HG03045 (cell line): ENCODE results near the gene WDR43.

Source experiments
- ATAC-seq: cut with Tn5 transposase; IDR thresholded peaks from one replicate; pipeline ENCODE4 v1.9.1; 2021; ENCODE audit warnings: mild to moderate bottlenecking, moderate library complexity; ENCODE audit not compliant: unreplicated experiment

The WDR43 gene

DNA sequence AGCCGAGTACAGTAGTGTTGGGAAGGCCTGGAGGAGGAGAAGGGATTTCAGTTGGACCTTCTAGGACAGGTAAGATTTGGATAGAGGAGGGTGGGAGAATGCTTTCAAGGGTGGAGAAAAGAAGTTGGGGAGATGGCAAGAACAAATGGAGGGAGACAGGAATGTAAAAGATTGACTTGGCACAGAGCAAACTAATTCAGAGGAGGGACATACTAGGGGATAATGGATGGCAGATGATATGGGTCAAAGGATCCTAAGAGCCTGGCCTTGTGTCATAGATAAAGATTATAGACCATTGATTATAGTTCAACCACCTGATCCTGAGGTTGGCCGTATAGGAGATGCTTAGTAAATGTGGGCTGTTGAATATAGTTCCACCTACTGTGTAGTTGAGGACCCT, 12.4 kb downstream of the WDR43 start:
- no peak for ATAC-seq

DNA sequence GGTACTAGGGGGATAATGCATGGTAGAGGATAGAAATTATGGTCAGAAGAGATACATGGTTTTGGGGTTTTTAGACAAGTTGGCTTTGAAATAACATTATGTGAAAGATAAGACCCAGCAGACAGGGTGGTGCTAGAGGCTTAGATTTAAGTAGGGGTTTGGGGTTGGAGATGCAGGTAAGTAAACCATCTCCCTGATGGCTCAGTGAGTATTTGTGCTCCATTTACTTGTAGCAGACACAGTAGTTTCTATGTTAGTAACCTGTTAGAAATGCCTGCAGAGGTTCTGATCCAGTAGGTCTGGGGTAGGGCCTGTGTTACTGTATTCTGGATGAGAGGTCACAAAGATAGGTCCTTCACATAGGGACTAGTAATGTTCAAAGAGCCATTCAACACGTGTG, 13.7 kb downstream of the WDR43 start:
- no peak for ATAC-seq

DNA sequence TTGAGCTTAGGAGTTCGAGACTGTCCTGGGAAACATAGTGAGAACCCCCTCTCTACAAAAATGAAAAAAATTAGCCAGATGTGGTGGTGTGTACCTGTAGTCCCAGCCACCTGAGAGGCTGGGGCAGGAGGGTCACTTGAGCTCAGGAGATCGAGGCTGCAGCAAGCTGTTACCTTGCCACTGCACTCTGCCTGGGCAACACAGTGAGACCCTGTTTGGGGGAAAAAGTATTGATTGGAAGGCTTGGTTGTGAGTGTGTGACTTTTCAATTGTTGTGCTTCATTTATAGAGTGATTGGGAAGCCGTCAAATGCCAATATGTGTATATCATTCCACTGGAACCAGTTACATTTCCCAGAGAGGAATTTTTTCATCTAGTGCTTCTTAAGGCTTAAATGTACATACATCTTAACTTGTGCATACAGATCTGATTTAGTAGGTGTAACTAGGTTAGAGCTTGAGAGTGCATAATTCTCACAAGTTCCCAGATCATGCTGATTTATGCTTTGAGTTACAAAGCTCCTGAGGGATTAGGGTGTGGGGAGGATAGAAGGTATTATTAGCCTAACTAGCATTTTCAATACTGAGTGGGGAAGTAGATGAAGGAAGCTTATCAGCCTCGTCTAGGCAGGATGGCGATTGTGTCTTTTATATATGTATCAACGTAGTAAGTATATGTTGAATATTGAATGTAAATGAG, 15.3 kb downstream of the WDR43 start:
- ATAC-seq: no peak

DNA sequence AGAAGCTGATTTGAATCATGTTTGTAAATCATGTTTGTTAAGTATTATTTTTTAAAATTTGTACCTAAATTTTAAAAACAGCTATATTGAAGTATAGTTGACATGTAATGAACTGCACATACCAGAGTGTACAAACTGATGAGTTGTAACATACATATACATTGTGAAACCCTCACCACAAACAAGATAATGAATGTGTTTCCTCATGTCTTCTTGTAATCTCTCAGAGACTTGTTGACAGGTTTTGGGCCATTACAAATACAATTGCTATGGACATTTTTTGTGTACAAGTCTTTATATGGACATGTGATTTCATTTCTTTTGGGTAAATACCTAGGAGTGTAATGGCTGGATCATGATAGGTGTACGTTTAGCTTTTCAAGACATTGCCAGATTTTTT, 21.5 kb downstream of the WDR43 start:
- ATAC-seq: no peak

DNA sequence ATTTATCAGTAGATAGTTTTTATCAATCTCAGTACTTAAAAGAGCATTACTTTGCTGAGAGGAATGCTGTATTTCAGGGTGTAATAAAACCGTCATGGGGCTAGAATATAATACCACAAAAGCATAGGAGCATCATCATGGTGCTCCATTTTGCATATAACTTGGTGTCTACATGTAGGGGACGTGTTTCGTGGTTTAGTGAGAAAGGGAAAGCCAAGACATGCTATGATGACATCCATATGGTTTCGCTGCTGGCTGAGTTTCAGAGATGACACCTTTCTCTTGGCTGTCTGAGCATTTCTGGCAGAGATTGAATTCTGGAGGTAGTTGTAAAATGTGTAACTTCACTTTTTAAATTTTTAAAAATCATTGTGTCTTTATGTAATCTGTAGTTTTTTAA, 32.4 kb downstream of the WDR43 start:
- no peak for ATAC-seq

DNA sequence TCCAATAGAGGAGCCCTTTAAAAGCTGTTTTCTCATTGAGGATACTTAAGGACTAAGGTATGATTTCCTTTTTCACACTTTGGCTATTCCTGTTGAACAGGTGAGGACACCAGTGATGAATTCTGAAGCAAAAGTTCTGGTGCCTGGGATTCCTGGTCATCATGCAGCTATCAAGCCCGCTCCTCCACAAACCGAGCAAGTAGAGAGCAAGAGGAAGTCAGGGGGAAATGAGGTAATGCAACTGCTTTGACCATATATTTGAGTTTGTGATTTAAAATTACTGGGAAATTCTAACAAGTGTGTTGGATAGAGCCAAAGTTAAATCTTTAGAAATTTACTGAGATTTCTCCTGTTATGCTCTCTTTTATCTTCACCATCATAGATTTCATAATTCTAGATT, 33.0 kb downstream of the WDR43 start:
- no peak for ATAC-seq

DNA sequence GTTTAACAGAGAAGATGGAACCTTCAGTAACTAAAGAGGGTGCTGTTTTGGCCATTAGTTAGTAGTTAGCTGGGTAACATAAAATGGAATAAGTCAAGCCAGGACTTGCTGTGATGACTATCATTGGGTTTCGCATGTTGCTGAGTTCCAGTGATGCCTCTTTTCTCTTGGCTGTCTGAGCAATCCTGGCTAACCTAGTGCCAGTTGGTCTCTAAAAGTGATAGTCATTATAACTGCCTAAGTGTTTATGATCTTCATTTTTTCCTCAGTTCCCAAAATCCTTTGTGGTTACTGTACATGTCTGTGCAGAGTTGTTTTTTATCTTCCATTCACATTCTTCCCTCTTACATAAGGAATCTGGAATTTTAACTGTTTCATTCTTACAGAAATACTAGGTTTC, 33.4 kb downstream of the WDR43 start:
- no peak for ATAC-seq

DNA sequence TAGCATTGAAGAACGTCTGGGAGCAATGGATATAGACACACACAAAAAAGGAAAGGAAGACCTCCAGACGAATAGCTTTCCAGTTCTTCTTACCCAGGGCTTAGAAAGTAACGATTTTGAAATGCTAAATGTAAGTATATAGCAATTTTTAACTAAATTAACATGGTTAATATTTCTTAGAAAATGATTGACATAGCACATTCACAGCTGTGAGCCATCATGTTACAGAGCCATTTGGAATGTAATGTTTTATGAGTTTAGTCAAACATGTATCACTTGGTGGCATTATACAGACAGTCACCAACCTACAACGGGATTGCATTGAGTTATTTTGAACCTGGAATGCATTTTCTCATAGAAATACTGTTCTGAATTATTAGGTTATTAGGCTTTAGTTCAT, 35.1 kb downstream of the WDR43 start:
- ATAC-seq: no peak

DNA sequence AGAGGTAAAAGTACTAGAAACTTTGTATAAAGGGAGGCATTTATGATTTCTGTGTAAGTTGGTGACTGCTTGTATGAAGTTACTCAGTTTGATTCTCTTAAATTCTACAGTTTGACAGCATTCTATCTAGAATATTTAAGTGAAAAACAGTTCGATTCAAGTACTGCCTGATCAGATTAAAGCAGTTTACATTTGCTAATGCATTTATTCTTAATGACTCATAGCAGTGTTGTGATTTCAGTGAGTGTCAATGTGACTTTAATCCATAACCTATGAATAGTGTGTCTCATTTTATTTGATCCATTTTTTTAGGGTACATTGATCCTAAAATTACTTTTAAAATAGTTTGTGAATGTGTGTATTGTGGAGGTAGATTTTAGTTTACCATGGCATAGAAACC, 35.7 kb downstream of the WDR43 start:
- ATAC-seq: no peak

DNA sequence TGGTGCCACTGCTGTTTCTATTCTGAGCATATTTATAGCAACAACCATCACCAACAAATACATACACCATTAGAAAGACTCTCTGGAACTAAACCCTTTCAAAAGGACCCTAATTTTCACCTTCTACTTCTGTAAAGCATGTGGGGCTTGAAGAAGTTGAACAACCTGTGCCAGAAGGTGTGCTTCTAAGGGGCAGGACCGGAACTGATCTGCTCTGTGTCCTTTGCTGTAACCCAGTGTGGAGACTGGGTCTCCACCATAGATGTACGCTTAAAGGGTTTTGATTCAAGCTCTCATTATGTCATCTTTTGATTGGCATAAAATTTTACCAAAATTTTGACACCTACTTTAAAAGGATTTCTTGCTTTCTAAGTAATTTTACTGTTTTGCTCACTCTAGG, 40.3 kb downstream of the WDR43 start:
- ATAC-seq: no peak

DNA sequence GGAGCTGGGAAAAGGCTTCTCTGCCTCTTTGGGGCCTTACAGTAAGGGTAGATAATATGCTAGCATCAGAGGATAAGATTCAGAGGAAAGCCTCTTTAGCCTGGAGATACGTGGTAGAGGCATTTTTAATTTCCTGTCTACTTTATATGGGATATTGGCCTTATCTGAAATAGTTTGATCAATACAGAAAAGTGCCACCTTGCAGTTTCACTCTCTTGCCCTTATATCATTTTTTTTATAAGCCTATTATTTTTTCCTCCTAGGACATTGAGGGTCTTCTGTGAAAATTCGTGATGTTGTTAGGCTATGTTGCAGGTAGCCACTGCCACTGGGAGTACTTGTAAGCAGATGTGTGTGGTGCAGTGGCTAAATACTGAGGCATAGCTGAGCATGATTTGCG, 46.5 kb downstream of the WDR43 start:
- ATAC-seq: no peak

DNA sequence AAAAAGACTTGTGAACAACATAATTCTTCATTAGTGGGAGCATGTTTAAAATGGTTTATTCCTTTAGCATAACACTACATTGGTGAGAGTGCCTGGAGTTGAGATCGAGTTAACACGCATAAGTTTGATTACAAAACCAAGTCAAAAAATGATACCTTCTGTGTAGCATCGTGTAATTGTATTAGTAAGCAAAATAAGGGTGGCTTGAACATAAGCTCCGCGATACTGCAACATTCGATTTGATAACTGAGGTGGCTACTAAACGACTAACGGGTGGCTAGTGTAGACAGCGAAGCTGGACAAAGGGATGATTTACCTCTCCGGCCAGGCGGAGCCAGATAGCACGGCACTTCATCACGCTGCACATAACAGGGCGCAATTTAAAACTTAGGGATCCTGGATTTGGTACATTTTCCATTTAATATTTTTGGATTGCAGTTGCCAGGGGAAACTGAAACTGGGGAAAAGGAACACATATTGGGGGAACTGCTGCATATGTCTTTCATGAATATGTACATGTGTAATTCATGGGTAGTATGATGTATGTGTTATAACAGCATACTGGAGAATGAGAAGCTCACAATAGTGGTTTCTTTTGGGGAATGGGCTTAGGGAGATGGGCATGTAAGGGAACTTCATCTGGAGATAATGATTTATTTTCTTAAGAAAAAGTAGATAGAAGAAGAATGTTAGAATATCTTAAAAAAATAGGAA, 50.2 kb downstream of the WDR43 start:
- ATAC-seq: no peak

DNA sequence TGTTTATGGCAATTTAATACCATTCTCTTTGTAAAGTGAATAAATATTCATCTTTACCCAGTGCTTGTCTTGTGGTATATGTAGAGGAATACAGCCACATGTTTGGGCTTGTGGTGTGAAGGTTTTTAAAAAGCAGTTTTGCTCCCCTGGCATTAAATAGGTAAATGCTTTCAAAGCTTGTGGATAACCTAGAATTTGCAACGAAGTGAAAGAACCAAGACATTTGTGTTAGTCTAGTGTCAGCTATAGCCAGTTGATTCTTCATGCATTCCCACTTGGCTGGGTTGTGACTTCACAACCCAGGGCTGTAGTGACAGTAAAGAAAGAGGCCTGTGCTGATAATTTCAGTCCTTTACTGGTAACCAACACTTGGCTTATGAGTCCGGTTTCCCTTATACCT, 53.7 kb downstream of the WDR43 start:
- no peak for ATAC-seq

DNA sequence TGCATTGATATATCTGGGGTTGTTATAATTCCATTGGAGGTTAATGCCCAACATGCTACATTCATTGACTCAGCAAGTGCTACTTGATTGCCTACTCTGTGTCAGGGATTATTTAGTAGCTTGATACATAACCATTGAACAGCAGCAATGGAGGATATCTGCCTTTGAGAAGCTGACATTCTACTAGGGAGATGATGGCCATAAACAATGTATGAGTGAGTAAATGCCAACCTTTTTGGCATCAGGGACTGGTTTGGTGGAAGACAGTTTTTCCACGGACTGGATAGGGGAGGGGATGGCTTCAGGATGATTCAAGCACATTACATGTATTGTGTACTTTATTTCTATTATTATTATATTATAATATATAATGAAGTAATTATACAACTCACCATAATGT, 54.7 kb downstream of the WDR43 start:
- ATAC-seq: no peak

DNA sequence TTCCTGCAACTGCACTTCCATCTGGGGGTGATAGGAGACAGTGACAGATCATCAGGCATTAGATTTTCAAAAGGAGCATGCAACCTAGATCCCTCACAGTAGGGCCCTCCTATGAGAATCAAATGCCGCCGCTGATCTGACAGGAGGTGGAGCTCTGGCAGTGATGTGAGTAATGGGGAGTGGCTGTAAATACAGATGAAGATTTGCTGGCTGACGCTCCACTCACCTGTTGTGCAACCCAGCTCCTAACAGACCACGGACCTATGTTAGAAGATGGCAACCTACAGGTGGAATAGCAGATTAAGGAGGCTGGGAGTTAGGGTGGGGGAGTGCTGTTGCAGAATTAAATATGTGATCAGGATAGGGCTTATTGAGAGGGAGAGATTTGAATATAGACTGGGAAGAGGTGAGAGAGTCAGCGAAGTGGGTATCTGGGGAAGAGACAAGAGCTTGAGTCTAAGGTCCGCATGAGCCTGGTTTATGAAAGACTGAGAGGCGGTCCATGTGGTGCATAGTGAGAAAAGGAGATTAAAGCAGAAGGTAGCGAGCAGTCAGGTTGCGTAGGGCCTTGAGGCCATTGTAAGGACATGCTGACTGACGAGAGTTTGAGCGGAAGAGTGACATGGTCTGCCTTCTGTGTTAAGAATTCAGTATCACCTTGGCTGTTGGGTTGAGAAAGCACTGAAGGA, 55.3 kb downstream of the WDR43 start:
- no peak for ATAC-seq

DNA sequence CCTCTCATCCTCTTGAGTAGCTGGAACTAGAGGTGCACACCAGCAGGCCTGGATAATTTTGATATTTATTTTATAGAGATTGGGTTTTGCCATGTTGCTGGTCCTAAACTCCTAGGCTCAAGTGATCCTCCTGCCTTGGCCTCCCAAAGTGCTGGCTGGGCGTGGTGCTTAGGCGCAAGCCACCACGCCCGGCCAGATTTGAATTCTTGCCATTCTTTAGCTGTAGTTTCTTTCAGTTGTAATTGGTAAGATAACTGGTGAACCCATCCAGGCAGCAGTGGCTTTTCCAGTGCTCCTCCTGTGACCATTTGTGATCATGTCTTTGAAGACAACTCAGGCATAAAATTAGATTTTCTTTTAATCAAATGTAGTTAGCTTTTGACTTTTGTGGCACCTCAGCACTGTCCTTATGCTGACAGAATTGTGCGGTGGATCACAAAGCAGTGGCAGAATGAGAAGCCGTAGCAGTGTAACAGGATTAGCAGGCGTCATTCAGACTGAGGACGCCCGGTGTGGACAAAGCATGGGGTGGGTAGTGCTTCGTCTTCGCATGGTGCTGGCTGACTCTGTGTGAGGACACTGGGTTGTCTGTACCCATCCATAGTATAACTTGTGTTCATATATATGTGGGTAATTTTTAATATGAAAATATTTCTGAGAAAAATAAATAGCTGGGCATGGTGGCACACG, 56.6 kb downstream of the WDR43 start:
- no peak for ATAC-seq

DNA sequence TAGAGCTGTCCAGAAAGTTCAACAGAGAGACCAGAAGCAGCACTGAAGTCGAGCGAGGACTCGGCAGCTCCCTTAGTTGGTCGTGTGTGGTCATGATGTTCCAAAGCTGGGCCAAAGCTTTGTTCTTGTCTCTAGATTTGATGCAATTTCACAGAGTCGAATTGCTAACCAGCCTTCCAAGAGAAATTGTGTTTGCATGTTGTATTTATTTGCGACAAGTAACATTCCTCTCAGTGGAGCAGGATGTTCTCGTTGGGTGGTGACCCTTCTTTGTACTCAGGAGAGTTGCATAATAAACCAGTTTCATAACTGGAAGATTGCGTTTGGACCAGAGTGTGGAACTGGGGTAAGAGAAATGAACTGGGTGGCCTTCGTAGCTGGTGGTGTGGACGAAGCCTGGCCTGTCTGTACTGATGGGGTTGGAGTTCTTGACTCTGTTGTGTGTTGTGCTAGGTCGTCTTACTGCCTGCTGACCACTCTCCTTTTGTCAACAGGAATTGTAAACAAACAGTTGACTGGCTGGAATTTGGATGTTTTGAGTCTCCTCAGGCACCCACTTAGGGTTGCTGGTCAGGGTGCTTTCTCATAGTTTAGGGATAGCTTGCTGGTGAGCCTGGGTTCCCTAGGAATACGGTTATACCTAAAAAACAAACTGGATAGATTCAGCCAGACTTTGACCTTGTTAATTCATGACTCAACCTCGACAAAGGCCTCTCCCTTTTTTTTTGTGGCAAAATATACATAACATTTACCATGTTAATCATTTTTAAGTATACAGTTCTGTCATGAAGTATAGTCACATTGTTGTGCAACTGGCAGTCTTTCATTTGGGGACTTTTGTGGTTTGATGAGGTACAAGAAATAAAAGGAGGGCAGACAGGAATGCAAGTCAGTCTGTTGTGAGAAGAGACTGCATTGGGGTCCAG, 57.7 kb downstream of the WDR43 start:
- ATAC-seq: no peak

DNA sequence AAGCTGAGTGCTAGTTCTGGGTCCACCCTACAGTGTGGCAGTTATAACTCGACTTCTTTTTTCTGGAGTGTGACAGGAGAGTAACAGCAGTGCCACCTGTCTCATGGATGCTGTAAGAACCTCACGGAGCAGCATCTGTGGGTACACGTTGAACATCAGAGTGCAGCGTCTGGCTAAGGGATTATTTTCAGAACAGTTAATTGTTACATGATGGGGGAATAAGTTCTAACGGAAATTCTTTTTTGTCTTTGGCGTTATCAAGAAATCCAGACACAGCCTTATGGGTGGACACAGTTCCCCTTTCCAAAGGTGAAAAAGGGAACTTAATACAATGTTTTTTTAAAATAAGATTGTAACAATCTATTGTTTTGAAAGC, 58.4 kb downstream of the WDR43 start:
- no peak for ATAC-seq

DNA sequence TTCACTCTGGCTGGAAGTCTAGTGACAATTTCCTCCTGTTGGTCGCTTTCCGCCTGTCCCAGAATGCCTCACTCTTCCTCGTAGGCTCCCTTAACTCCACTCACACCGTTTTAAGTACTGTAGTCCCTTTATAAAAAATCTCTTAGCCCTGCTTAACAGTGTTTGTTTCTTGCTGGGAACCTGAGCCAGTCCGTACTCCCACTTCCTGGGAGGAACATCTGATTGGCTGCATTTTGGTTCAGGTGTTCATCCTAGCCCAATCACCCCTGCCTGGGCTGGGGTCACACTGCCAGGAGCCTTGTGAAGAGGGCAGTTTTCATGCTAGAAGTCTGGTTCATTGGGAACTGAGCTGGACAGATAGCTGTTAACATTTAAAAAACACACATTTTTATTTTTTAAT, 61.0 kb downstream of the WDR43 start:
- ATAC-seq: no peak

DNA sequence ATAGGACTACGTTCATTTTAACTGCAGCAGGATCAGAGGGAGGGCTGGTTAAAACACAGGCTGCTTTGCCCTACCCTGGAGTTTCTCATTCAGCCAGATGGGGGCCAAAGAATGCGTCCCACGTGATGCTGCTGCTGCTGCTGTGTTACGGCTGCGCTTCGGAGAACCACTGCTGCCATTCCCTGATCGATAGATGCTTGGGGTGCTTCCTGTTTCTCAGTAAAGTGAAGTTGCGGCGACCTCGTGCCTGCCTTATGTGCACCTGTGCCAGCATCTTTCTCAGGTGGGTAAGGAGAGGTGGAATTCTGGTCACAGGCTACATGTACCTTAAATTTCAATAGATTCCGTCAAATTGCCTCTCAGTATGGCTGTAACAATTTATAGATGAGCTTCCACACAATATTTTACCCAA, 62.0 kb downstream of the WDR43 start:
- no peak for ATAC-seq

DNA sequence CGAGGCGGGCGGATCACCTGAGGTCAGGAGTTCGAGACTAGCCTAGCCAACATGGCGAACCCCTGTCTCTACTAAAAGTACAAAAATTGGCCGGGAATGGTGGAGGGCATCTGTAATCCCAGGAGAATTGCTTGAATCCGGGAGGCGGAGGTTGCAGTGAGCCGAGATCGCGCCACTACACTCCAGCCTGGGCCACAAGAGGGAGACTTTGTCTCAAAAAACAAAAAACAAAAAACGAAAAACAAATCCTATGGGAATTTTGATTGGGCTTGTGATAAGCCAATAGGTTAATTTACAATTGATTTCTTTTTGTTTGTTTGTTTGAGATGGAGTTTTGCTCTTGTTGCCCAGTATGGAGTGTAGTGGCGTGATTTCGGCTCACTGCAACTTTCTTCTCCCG, 62.4 kb downstream of the WDR43 start:
- no peak for ATAC-seq
